ENCODE measurements around the gene CHRDL2.
A peak's percentile ranks its signal among the peaks of the same experiment; 100 is the strongest.

CHRDL2 gene

DNA sequence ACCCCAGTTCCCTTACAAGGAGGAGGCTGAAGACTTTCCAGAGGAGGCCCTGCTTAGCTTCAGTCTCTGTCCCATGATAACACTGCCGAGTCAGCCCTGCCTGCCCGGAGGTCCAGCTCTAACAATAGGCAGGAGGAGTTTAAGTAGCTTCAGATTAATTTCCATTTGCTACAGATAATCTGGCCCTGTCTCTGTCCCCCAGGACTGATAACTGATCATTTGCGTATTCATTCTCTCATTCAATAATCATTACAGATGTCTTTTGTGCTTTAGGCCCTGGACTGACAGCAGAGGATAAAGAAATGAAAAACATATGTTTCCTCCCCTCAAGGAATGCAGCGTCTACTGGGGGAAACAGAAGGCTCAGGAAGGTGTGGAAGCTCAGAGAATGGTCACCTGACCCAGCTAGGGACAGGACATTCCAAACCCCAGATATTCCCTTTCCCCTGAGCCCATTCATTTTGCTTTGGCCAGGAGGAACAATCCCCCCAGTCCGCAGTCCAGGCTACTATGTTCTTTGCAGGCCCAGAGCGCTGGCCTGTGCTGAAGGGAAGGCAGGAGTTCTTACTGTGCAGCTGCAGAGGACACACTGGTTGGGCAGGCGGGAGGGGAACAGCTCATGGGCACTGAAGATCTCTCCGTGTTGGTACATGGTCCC is 20.8 kb downstream of the CHRDL2 start:
- DNase-seq (ENCODE audit: low read depth) = no peak

DNA sequence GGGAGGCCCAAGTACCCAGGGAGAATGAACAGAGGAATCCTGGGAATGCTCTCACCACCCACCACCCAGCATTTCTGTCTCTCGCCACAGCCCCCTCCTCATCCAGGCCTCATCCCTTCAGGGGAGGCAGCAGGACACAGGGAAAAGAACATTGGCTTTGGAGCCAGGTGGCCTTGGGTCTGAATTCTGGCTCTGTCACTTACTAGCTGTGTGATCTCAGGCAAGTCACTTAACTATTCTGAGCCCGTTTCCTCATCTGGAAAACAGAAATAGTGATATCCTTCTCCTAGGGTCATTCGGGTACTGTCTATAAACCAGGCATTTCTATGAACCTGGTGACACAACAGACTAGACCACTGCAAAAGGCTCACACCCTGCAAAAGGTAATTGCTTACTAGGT is 22.1 kb downstream of the CHRDL2 start:
- no peak for DNase-seq (ENCODE audit: low read depth)

DNA sequence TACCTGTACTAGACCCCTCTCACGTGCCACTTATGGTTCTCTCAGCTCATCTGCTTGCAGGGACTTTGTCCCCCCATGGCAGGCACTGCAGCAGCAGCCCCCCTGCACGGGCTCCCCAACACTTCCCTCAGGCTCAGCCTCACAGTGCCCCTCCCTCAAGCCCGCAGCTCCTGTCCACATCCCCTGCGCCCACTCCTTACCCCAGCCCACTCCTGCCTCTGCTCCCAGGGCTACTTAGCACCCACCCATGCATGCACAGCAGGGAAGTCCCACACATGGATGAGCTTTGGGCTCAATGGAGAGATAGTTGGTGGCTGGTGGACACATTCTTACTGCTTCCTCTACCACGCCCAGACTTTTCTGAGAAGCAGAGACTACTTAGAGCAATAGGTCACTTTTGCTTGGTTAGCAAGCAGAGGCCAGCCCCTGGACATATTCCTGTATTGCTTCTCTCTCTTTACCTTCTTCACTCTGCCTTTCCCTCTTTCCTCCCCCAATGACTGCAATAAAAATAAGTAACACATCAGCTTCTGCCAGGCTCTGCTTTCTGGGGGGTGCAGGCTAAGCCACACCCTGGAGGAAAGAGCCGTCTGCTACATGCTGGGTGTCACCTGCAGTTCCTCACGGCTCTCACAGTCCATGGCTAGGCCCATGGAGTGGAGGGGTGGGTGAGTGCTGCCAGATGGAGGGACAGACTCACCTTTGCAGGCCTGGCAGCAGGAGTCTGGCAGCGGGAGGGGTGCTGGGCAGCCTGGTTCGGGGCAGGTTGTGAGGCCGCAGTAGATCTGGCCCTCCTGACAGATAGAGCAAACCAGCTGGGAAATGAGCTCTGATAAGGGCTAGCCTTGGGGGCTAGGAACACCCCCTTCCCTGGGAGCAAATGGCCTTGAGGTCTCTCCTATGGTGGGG is 23.4 kb downstream of the CHRDL2 start:
- no peak for DNase-seq (ENCODE audit: low read depth)

DNA sequence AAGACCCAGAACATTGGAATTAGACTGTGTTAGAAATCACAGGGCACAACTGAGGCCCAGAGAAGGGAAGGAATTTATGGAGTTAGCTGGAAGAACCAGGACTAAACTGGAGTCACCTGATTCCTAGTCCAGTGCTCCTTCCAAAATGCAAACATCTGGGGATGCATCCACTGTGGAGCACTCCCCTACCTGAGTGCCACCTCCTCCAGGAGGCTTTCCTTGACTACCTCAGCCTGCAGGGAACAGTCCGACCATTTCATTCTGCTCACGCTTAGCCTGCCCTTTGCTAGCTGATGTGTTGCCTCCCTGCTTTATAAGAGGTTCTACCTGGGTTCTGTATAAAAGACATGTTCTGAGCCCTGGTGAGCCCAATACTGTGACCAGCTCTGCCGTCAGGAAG is 24.0 kb downstream of the CHRDL2 start:
- no peak for DNase-seq (ENCODE audit: low read depth)

DNA sequence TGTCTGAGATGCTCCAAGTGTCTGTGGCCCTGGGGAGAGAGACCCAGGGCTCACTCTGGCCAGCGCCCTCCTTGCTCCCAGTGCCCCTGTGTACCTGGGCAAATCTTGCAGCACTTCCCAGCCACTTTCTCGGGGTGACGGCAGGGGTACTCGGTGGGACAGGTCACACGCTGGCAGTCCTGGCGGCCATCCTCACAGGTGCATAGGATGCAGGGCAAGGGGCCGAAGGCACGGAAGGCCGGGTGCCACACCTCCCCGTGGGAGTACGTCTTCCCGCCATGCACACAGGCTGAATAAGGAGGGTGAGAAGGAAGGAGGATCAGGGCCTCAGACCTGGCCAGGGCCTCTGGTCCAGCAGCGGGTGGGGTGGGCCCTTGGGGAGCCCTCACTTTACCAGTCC is 28.0 kb downstream of the CHRDL2 start:
- no peak for DNase-seq (ENCODE audit: low read depth)

DNA sequence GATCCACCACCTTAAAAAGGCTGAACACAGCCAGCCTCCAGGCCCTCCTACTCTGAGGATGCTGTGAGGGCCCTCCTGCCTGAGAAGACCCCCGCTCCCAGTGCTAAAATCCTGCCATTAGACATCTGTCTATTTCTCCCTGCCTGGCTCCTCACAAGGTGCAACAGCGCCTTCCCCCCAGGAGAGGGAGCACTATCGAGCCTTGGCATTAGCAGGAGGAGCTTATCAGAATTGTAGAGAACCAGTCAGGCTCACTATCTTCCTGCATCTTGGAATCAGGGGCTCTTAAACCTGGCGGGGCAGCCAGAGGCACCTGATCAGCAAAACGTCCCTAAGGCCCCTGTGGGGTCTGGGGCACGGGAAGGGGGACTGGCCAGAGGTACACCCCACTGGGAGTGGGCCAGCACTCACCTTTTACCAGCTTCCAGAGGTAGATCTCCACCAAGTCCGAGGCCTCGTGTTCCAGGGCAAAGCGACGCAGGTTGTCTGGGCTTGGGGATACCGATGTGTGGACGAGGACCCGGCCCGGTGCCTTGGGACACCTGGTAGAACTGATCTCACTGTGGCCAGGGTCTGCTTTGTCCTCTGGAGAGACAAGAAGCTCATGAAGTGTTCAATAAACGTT is 28.7 kb downstream of the CHRDL2 start:
- peak; percentile 51 for DNase-seq (ENCODE audit: low read depth)

DNA sequence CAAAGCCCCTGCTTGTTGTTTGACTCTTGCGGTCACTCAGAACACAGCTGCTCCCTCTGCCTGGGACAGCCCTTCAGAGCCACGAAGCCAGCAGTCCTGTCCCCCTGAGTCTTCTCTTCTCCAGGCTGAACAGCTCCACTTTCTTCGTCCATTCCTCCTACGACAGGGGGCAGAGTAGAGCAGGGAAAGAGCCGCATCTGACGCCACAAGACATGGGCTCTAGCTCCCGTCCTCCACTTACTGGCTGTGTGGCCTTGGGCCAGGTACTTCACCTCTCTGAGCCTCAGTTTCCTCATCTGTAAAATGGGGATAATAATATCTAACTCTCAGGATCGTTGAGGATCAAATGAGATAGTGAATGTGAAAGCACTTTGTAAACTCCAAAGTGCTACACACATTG is 29.9 kb downstream of the CHRDL2 start:
- no peak for DNase-seq (ENCODE audit: low read depth)

DNA sequence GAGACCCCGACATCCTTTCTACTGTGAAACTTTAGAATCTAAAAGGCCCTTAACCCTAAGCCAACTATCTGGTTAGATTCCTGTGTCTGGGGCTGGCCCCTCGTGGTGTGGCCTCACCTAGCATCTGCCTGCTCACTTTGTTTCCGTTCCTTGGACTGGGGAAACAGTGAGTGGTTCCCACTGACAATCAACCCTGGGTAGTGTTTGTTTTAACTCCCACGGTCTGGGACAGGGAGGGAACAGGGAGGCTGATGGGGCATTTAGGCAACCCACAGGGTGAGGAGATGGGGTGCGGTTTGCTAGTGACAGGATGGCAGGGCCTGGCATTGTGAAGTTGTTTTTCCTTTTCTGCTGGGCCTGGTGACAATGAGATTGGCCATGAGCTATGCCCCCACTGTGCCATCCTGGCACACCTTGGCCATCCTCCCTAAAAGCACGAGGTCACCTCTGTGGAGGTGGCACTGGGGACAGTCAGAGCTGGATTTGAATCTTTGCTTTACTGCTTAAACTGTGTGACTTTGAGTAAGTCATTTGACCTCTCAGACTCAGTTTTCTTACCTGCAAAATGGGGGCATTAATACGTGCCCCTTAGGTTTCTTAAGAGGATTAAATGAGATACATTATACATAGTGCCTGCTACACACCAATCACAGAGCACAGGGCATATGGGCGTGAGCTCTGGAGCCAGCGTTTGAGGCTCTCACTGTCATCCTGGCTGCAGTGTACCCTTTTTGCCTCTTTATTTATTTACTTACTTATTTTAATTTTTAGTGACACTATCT is 31.4 kb downstream of the CHRDL2 start:
- DNase-seq (ENCODE audit: low read depth) = no peak

DNA sequence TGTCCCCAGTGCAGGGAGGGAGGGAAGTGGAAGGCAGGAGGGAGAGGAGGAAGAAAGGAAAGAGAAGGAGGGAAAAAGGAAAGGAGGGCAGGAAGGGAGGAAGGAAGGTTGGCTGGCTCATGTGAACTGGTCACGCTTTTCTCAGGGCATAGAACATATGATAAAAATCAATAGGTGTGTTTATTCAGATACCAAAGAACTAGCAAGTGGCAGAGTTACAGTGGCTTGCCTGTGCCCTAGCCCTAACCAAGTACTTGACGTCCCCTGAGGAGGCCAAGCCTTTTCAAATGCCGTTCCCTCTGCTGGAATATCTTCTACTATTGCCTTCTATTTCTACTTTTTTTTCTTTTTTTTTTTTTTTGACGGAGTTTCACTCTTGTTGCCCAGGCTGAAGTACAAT is 33.5 kb downstream of the CHRDL2 start:
- no peak for DNase-seq (ENCODE audit: low read depth)

DNA sequence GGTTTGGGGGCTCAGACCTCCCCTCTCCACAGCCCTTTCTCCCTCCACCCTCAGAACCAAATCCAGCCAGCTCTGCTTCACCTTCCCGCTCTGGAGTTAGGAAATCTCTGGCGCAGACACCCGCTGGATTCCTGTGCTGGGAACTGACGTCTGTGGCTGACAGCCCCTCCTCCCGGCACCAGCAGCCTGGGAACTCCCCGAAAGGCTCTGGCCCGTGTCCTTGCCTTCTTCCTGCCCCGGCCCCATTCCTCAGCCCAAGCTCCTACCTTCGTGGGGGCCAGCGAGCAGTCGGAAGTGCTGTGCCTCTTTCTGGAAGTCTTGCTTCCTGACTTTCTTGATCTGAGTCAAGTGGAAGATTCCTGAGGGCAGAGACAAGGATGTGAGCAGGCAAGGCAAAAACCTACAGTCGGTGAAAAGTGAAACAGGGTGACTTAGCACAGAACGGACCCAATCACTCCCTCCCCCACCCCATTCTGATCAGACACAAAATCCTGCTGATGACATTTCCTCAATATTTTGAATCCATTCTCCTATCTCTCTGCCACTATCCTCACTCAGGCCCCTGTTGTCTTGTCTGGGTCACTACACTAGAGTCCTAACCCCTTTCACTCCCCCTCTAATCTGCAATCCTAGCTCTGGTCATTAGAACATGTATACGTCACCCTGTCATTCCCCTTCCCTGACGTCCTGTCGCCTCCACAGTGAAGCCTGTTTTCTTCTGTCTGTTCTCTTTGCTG is 34.1 kb downstream of the CHRDL2 start:
- DNase-seq (ENCODE audit: low read depth) = no peak

DNA sequence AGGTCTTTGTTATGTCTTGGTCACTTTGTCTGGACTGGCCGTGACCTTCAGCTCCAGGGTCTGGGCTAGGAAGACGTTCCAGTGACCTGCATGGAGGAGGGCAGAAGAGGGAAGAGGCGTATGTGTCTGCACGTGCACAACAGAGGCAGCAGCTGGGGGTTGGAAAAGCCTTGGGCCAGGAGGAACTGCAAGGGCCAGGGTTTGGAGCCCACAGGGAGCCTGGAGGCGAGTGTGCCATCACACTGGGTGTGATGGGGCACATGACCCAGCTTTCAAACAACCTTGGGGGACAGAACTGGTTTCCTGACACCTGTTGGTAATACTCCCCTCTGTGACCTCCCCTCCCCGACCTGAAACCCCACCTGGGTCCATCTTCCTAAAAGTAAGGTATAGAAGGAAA is 34.7 kb downstream of the CHRDL2 start:
- DNase-seq (ENCODE audit: low read depth) = no peak

DNA sequence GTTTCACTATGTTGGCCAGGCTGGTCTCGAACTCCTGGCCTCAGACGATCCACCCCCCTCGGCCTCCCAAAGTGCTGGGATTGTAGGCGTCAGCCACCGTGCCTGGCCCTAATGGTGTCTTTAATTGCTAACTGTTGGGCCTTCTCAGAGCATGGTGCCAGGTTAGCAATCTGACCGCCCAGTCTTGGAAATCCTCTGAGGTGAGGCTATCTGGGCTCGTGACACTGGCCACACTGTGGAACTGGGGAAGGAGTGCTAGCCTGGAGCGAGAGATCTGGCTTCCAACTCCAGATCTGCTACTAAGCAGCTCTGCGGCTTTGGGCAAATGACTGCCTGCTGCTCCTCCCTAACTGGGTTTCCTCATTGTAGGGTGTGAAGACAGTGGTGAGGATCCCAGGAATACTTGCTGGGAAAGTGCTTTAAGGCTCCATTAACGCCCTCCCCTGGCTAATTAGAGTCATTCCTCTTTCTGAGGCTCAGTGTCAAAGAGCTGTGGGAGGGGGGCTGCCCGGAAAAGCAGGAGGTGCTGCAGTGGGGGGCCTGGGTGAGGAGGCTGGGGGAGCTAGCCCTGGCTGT is 35.4 kb downstream of the CHRDL2 start:
- DNase-seq (ENCODE audit: low read depth) = no peak

DNA sequence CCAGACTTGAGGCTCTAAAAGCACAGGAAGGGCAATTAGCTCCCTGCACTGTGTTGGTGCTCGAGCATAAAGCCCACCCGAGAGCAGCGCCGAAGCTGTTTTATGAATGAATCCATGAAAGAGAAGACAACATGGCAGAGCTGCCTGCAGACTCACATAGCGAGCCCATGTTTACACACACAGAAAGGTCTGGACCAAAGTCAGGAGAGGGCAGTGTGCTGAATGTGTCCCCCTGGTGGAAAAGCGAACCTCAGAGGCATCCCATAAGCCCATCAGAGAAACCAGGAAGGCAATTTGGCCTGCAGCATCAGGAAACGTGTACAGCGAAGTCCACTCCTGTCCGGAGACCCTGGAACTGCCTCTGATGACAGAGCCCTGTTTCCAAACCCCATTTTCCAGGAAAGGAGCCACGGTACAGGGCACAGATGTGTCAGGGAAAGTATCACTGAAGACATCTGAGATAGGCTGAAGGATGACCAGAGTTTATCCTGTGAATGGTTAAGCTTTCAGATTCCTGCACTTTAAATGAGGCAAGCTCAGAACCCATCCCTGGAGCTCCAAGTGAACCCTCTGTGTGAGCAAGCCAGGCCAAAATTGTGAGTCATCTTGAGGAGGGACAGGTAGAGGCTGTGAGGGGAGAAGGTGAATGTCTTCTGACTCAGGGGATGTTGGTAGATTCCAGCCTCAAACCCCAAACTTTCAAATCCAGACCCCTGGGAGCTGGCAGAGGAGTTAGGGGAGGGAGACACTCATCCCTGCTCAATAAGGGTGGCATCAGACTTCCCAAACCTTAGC is 36.9 kb downstream of the CHRDL2 start:
- DNase-seq (ENCODE audit: low read depth) = no peak

DNA sequence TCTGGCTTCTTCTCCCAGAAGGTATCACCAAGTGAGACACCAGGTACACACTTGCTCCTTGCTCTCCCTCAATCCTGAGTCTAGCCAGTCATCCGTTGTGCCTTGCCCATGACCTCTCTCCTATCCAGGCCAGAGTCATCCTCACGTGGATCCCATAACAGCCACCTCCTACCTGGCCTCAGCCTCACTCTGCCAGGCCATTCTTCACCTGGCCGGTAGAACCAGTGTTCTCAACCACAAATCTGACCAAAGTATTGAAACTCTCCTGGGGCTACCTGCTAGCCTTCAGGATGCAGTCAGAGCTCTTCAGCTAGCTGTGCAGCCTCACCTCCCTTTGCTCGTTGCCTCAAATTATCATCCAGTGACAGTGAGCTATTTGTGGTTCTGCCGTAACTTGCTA is 37.7 kb downstream of the CHRDL2 start:
- no peak for DNase-seq (ENCODE audit: low read depth)

DNA sequence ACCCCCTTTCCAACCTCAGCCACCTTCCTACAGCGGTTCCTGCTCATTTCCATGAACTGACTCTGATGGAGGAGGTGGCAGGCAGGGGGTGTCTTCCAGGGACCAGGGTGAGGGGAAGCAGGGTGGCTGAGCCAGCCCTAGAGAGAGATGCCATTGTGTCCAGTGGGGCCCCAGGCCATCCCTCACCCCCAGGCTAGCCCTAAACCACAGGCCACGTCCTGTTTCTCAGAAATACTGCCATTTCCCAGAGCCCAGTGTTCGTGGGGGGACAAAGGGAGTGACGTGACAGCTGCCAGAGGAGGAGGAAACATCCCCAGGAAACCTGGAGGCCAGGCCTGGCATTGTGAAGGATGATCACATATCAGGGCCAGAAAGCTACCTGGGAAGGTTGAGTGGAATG is 39.5 kb downstream of the CHRDL2 start:
- no peak for DNase-seq (ENCODE audit: low read depth)

DNA sequence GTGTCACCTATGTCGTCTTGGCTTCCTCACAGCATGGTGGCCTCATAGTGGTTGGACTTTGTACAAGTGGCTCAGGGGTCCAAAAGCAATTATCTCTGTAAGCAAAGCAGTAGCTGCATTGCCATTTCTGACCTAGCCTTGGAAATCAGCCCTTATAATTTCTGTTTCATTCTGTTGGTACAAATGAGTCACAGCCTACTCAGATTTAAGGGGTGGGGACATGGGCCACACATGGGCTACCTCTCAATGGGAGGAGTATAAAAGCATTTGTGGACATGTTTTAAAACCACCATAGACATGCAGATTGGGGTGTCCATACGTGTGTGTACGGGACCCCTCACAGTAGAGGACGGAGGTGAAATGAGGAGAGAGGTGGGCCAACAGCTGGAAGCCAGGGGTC is 41.6 kb downstream of the CHRDL2 start:
- no peak for DNase-seq (ENCODE audit: low read depth)

DNA sequence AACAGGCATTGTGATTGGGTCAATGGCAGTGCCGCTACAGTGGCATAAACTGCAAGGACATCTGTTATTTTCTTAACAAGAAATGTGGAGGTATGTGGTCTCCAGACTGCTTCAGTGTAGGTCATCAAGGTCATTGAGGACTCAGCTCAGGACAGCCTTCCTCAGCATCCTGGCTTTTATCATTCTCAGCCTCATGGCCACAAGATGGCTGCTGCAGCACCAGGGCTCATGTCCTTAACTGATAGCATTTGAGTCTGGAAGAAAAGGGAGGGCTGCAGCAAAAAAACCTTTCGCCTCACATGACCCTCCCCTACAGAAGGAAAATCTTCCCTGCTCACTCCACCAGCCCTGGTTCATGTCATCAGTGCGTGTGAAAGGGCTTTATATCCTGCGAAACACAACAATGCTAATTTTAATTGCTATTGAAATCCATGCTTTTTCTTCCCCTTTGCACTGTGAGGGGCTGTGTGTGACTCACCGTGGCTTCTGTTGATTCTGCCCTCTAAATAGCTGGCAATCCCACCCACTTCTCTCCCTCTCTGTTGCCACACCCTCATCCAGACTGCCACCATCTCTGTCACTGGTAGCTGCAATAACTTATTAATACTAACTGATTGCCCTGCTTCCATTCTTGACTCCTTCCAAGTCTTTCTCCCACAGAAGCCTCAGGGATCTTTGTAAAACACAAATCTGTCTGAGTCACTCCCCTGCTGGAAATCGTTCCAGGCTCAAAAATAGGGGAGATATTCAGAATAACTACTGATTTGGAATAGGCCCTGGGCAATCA is 43.8 kb downstream of the CHRDL2 start:
- no peak for DNase-seq (ENCODE audit: low read depth)

DNA sequence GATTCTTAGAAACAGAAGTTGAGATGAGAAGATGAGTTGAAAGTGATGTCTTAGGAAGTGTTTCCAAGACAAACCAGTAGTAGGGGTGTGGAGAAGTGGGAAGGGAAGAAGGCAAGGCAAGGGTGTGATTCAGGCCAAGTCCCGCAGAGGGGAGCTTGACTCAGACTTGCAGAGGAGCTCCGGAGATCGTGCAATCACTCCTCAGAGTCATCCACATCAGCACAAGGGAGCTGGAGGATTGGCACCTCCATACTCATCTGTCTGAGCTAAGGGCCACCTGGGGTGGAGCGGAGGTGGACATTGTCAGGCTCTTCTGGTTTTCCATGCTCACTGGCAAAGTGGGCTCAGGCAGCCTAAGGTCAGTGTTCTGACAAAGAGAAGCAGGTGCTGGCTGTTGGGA is 44.4 kb downstream of the CHRDL2 start:
- DNase-seq (ENCODE audit: low read depth) = no peak

DNA sequence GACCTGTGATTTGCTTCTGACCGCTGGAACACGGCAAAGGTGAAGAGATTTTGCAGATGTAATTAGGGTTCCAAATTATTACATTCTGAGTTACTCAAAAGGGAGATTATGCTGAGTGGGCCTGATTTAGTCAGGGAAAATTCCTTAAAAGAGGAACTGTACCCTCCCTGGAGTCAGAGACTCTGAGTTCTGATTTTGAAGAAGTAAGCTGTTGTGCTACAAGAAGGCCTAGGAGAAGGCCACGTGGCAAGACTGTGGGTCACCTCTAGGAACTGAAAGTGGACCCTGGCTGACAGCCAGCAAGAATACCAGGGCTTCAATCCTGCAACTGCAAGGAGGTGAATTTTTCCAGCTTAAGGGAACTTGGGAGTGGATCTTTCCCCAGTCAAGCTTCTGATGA is 45.3 kb downstream of the CHRDL2 start:
- no peak for DNase-seq (ENCODE audit: low read depth)

DNA sequence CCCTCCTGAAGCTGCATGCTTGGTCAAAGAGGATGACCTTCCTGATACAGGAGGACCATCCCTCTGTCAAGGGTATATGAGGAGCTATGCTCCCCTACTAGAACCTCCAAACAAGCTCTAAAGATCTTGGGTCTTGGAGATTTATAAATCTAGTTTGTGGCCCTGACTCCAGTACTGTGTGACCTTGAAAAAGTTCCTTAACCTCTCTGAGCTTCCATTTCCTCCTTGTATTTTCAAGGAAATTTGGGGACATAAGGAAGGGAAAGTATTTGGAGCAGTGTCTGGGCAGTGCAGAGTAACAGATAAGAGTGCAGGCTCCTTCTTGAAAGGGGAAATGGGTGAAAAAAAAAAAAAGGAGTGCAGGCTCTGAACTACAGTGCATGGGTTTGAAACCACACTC is 45.9 kb downstream of the CHRDL2 start:
- DNase-seq (ENCODE audit: low read depth) = no peak
